SK-N-SH (cell line): Measurements from ENCODE around the gene TASP1. TPM values are rescaled to one million over a fixed set of nuclear protein-coding genes. Genes with fewer than 3 reads are reported as not detected.

Experiments used
- CTCF ChIA-PET: fragments of 300-600, 350-600 bp; formaldehyde crosslinking; extraction: SDS; loops from one replicate; lab custom pipeline; 2021; lab: Yijun Ruan, JAX
- POLR2A ChIA-PET: fragments of 350-600 bp; sonication (Branson Sonifier 250); formaldehyde crosslinking; extraction: SDS; loops from one replicate; lab custom pipeline; 2020; ENCODE audit warnings: antibody characterized with exemption, inconsistent platforms; lab: Yijun Ruan, JAX
- DNase-seq: peaks from one replicate; pipeline ENCODE4 v3.0.0; 2012
- H2AFZ ChIP-seq: fragments of 200-600 bp; sonication (generic); 2 replicates; pipeline ENCODE4 v1.8.1; 2016; ENCODE audit warnings: antibody characterized with exemption, mild to moderate bottlenecking, low read depth
- H3F3A ChIP-seq: fragments of 200-600 bp; sonication (generic); replicated peaks from 2 replicates; pipeline ENCODE3; 2016; ENCODE audit warnings: antibody characterized with exemption, mild to moderate bottlenecking; ENCODE audit not compliant: insufficient read depth
- H3K27ac ChIP-seq, 2 experiments: fragments of 200-500 bp in 1 of 2; fragments of 200-600 bp in 1 of 2; sonication (Bioruptor generic) in 1 of 2; sonication (generic), shearing (Covaris generic) in 1 of 2; 2 replicates each; pipeline versions ENCODE4 v1.5.1 to v1.6.1; 2014 to 2016; ENCODE audit warnings: low read depth in 2 of 2, inconsistent platforms in 1 of 2, low read length in 1 of 2, mild to moderate bottlenecking in 1 of 2, mixed read lengths in 1 of 2
- H3K27me3 ChIP-seq: fragments of 200-600 bp; sonication (generic), shearing (Covaris generic); 2 replicates; pipeline ENCODE4 v1.6.1; 2016; ENCODE audit warnings: mixed run types; ENCODE audit not compliant: insufficient read depth
- H3K36me3 ChIP-seq, 2 experiments: fragments of 200-500 bp in 1 of 2; fragments of 200-600 bp in 1 of 2; sonication (Bioruptor generic) in 1 of 2; sonication (generic) in 1 of 2; replicated peaks in 1 of 2; 2 replicates each; pipeline versions ENCODE3 to v1.5.1; 2014 to 2016; ENCODE audit warnings: low read length in 1 of 2, mild to moderate bottlenecking in 1 of 2; ENCODE audit not compliant: insufficient read depth in 2 of 2, control insufficient read depth in 1 of 2
- H3K4me1 ChIP-seq, 2 experiments: fragments of 200-500 bp in 1 of 2; fragments of 200-600 bp in 1 of 2; sonication (Bioruptor generic) in 1 of 2; sonication (generic), shearing (Covaris generic) in 1 of 2; 2 replicates each; pipeline versions ENCODE4 v1.5.1 to v1.6.1; 2014 to 2016; ENCODE audit warnings: low read depth in 1 of 2, low read length in 1 of 2, mixed run types in 1 of 2; ENCODE audit not compliant: insufficient read depth in 2 of 2, control insufficient read depth in 1 of 2
- H3K4me2 ChIP-seq: fragments of 200-600 bp; sonication (generic), shearing (Covaris generic); 2 replicates; pipeline ENCODE4 v1.6.1; 2017; ENCODE audit warnings: mixed run types
- H3K4me3 ChIP-seq, 2 experiments: fragments of 200-500 bp in 1 of 2; fragments of 200-600 bp in 1 of 2; sonication (Bioruptor generic) in 1 of 2; sonication (generic), shearing (Covaris generic) in 1 of 2; 2 replicates each; pipeline versions ENCODE4 v1.5.1 to v1.8.1; 2014 to 2016; ENCODE audit warnings: low read depth in 2 of 2, inconsistent platforms in 1 of 2, low read length in 1 of 2, mild to moderate bottlenecking in 1 of 2, mixed read lengths in 1 of 2, moderate library complexity in 1 of 2
- H3K79me2 ChIP-seq: fragments of 200-600 bp; sonication (generic); 2 replicates; pipeline ENCODE4 v1.8.1; 2017; ENCODE audit warnings: mild to moderate bottlenecking; ENCODE audit not compliant: insufficient read depth
- H3K9ac ChIP-seq: fragments of 200-600 bp; sonication (generic); 2 replicates; pipeline ENCODE4 v1.6.1; 2017; ENCODE audit warnings: mixed run types
- H3K9me2 ChIP-seq: fragments of 200-600 bp; sonication (generic); 2 replicates; pipeline ENCODE4 v1.6.1; 2017; ENCODE audit warnings: mixed run types
- H3K9me3 ChIP-seq: fragments of 200-600 bp; sonication (generic); 2 replicates; pipeline ENCODE4 v1.6.1; 2017; ENCODE audit warnings: mixed run types, mild to moderate bottlenecking, moderate library complexity
- H4K20me1 ChIP-seq: fragments of 200-600 bp; sonication (generic); 2 replicates; pipeline ENCODE4 v1.6.1; 2017; ENCODE audit warnings: mild to moderate bottlenecking, mixed run types; ENCODE audit not compliant: insufficient read depth
- CHD2 ChIP-seq: fragments of 150-350 bp; IDR thresholded peaks from 2 replicates; pipeline ENCODE4 v1.6.1; 2018; ENCODE audit warnings: low read length; ENCODE audit not compliant: partially characterized antibody
- ELF1 ChIP-seq: IDR thresholded peaks from 2 replicates; pipeline ENCODE4 v1.4.0; 2012
- EP300 ChIP-seq, 2 experiments: IDR thresholded peaks; 2 replicates each; pipeline versions ENCODE4 v1.4.0 to v1.6.1; 2012; ENCODE audit warnings: borderline replicate concordance in 1 of 2, low read depth in 1 of 2, low read length in 1 of 2
- FOSL2 ChIP-seq: IDR thresholded peaks from 2 replicates; pipeline ENCODE4 v1.4.0; 2012; ENCODE audit warnings: low read depth, mild to moderate bottlenecking, moderate library complexity, borderline replicate concordance
- FOXJ3 ChIP-seq: sonication (generic); formaldehyde crosslinking; IDR thresholded peaks from 2 replicates; pipeline ENCODE4 v1.5.1; 2020; ENCODE audit warnings: mild to moderate bottlenecking, missing genetic modification reagents
- FOXM1 ChIP-seq: IDR thresholded peaks from 2 replicates; pipeline ENCODE4 v1.4.0; 2012; ENCODE audit warnings: low read depth, mild to moderate bottlenecking
- GABPA ChIP-seq: IDR thresholded peaks from 2 replicates; pipeline ENCODE4 v1.4.0; 2012; ENCODE audit warnings: low read depth, mild to moderate bottlenecking
- GATA2 ChIP-seq: sonication (generic); formaldehyde crosslinking; IDR thresholded peaks from 2 replicates; pipeline ENCODE4 v1.5.0; 2020; ENCODE audit warnings: mild to moderate bottlenecking, missing genetic modification reagents
- NRF1 ChIP-seq: IDR thresholded peaks from 2 replicates; pipeline ENCODE4 v1.6.1; 2012; ENCODE audit warnings: low read depth, mild to moderate bottlenecking, low read length
- PBX3 ChIP-seq: IDR thresholded peaks from 2 replicates; pipeline ENCODE4; 2012
- POLR2AphosphoS5 ChIP-seq: IDR thresholded peaks from 2 replicates; pipeline ENCODE4 v1.6.1; 2012; ENCODE audit warnings: low read depth, low read length
- RCOR1 ChIP-seq: fragments of 150-350 bp; IDR thresholded peaks from 2 replicates; pipeline ENCODE4 v1.6.1; 2017; ENCODE audit warnings: antibody characterized with exemption, low read length
- TEAD4 ChIP-seq: IDR thresholded peaks from 2 replicates; pipeline ENCODE4 v1.4.0; 2012; ENCODE audit warnings: mild to moderate bottlenecking, borderline replicate concordance; ENCODE audit not compliant: insufficient read depth
- YY1 ChIP-seq: IDR thresholded peaks from 2 replicates; pipeline ENCODE4 v1.4.0; 2012; ENCODE audit warnings: low read depth, mild to moderate bottlenecking
- ZBTB33 ChIP-seq: IDR thresholded peaks from 2 replicates; pipeline ENCODE4 v1.4.0; 2012; ENCODE audit warnings: low read depth, borderline replicate concordance
- WGBS: methylation state at CpG from one replicate; pipeline ENCODE4 v1.1.6; 2017; ENCODE audit warnings: low lambda C conversion rate; 5-methylcytosine and 5-hydroxymethylcytosine counted together
- polyA plus RNA-seq, 3 experiments: library from polyadenylated mRNA; depleted of rRNA; stranded (reverse); fragments of >200 nt; gene quantifications; 2 replicates each; pipeline ENCODE4 v1.2.3, GENCODE V29; 2012
- TF ChIP-seq, protein P1 (sequence below): fragments of 150-350 bp; IDR thresholded peaks from 2 replicates; pipeline ENCODE4 v1.6.1; 2017; ENCODE audit warnings: antibody characterized with exemption, low read length, low read depth, borderline replicate concordance
- TF ChIP-seq, protein P2 (sequence below): fragments of 150-350 bp; IDR thresholded peaks from 2 replicates; pipeline ENCODE4 v1.6.1; 2016; ENCODE audit warnings: mild to moderate bottlenecking, low read depth, low read length
- TF ChIP-seq, protein P3 (sequence below): fragments of 200-600 bp; sonication (generic); IDR thresholded peaks from 2 replicates; pipeline ENCODE4 v1.6.1; 2017; ENCODE audit warnings: antibody characterized with exemption, mild to moderate bottlenecking, moderate library complexity

The TASP1 gene
- polyA plus RNA-seq, 1 of the 3 experiments (the other 2 are of a cell fraction): 5.9 TPM

GRCh38 chr20:13552061-13552460 is 86.7 kb downstream of the TASP1 start:
- no peak overlapping the region for H3K27ac ChIP-seq
- no peaks in the 10 kb centered on the region for H3K4me1 ChIP-seq
- peaks cover 0 to 12% of the 10 kb centered on the region in 2 experiments for H3K36me3 ChIP-seq
- no peak overlapping the region for H3K4me3 ChIP-seq
- H3K27me3 ChIP-seq: no peaks in the 10 kb centered on the region
- H3K9me2 ChIP-seq: no peaks in the 10 kb centered on the region
- 79% methylated on average over 5 of the region's 5 CpGs for WGBS
- POLR2A ChIA-PET: no interaction called here
- no peak overlapping the region for H3K9ac ChIP-seq
- no peak overlapping the region for H3K4me2 ChIP-seq
- DNase-seq: no peak
- H3K79me2 ChIP-seq: no peaks in the 10 kb centered on the region
- H2AFZ ChIP-seq: no peak overlapping the region
- no peaks in the 10 kb centered on the region for H3K9me3 ChIP-seq
- H4K20me1 ChIP-seq: no peaks in the 10 kb centered on the region
- no peak for TF ChIP-seq POLR2AphosphoS5
- no peak for TF ChIP-seq ZBTB33
- TF ChIP-seq PBX3: no peak
- TF ChIP-seq RCOR1: no peak
- TF ChIP-seq TEAD4: no peak
- no peak for TF ChIP-seq GATA2 (CRISPR knock-in tag)
- CTCF ChIA-PET: no interaction called here
- no peaks in the 10 kb centered on the region for H3F3A ChIP-seq

DNA sequence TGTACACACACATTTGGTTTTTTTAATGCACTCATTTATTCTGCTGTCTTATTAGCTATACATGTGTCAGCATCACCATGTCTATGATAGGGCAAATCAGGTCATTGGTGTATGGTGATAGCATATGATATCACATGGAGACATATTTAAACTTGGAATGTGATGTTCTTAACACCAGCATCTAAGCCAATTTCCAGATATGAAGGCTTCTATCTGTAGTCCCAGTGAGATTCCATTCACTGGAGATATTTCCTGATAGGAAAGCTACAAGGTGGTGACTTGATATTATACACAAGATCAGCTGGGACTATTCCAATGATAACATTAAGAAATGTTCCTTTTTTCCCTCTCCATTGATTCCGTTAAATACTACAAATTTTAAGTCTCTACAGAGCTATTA is 89.3 kb downstream of the TASP1 start:
- Histone ChIP-seq H3K9me2 (no peaks in the 10 kb centered on the region), H3F3A (no peaks in the 10 kb centered on the region), H3K27ac (no peak overlapping the region), H3K4me2 (no peak overlapping the region), H3K9ac (no peak overlapping the region), H3K4me1 (no peaks in the 10 kb centered on the region), H3K4me3 (no peak overlapping the region), H2AFZ (no peak overlapping the region), H3K9me3 (no peaks in the 10 kb centered on the region), H4K20me1 (no peaks in the 10 kb centered on the region), H3K27me3 (no peaks in the 10 kb centered on the region), H3K36me3 (peaks cover 0 to 9% of the 10 kb centered on the region in 2 experiments), H3K79me2 (no peaks in the 10 kb centered on the region)
- ChIA-PET CTCF (interaction anchor here (0.8 to 3.8 kb wide), 5 partner anchors 8 to 433 kb away, joined by 3 to 54 read pairs (median 3); no protein-coding TSS in a partner anchor), POLR2A (no interaction called here)
- 97% methylated on average over 1 of the region's 1 CpG for WGBS
- DNase-seq: no peak
- TF ChIP-seq, protein P1, sequence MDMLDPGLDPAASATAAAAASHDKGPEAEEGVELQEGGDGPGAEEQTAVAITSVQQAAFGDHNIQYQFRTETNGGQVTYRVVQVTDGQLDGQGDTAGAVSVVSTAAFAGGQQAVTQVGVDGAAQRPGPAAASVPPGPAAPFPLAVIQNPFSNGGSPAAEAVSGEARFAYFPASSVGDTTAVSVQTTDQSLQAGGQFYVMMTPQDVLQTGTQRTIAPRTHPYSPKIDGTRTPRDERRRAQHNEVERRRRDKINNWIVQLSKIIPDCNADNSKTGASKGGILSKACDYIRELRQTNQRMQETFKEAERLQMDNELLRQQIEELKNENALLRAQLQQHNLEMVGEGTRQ: no peak
- no peak for TF ChIP-seq CHD2
- TF ChIP-seq, protein P2, sequence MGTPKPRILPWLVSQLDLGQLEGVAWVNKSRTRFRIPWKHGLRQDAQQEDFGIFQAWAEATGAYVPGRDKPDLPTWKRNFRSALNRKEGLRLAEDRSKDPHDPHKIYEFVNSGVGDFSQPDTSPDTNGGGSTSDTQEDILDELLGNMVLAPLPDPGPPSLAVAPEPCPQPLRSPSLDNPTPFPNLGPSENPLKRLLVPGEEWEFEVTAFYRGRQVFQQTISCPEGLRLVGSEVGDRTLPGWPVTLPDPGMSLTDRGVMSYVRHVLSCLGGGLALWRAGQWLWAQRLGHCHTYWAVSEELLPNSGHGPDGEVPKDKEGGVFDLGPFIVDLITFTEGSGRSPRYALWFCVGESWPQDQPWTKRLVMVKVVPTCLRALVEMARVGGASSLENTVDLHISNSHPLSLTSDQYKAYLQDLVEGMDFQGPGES: no peak
- TF ChIP-seq, protein P3, sequence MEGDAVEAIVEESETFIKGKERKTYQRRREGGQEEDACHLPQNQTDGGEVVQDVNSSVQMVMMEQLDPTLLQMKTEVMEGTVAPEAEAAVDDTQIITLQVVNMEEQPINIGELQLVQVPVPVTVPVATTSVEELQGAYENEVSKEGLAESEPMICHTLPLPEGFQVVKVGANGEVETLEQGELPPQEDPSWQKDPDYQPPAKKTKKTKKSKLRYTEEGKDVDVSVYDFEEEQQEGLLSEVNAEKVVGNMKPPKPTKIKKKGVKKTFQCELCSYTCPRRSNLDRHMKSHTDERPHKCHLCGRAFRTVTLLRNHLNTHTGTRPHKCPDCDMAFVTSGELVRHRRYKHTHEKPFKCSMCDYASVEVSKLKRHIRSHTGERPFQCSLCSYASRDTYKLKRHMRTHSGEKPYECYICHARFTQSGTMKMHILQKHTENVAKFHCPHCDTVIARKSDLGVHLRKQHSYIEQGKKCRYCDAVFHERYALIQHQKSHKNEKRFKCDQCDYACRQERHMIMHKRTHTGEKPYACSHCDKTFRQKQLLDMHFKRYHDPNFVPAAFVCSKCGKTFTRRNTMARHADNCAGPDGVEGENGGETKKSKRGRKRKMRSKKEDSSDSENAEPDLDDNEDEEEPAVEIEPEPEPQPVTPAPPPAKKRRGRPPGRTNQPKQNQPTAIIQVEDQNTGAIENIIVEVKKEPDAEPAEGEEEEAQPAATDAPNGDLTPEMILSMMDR: no peak
- no peak for TF ChIP-seq TEAD4
- TF ChIP-seq NRF1: no peak
- no peak for TF ChIP-seq GABPA
- no peak for TF ChIP-seq FOSL2
- TF ChIP-seq YY1: no peak
- no peak for TF ChIP-seq FOXJ3 (CRISPR knock-in tag)
- TF ChIP-seq FOXM1: no peak
- no peak for TF ChIP-seq EP300 (IDR thresholded peaks at IDR 0.05; ENCODE audit: borderline replicate concordance in 1 of 2, low read depth in 1 of 2, low read length in 1 of 2)
- TF ChIP-seq ELF1: no peak
- TF ChIP-seq POLR2AphosphoS5: no peak
- TF ChIP-seq ZBTB33: no peak
